Esophagus muscularis mucosa (tissue), 4 donors: Measurements from ENCODE around the gene GRIK3. TPM values are rescaled to one million over a fixed set of nuclear protein-coding genes. Genes with fewer than 3 reads are reported as not detected.

Experiments used
- DNase-seq: peaks from one replicate; pipeline ENCODE4 v3.0.0-alpha.2; 2017; ENCODE audit errors: extremely low spot score
- H3K27ac ChIP-seq, 4 donors: fragments of 200-600 bp; sonication (generic); replicated peaks in 1 of 4; 1 replicate in 3 of 4; 2 replicates in 1 of 4; pipeline ENCODE4 v1.5.1; 2016 to 2019; ENCODE audit warnings: mild to moderate bottlenecking in 1 of 4
- H3K27me3 ChIP-seq, 4 donors: fragments of 200-600 bp; sonication (generic); one replicate each; pipeline versions ENCODE4 v1.5.1 to v1.6.0; 2016 to 2019
- H3K36me3 ChIP-seq, 4 donors: fragments of 200-600 bp; sonication (generic); one replicate each; pipeline ENCODE4 v1.5.1; 2016 to 2019
- H3K4me1 ChIP-seq, 4 donors: fragments of 200-600 bp; sonication (generic); one replicate each; pipeline ENCODE4 v1.5.1; 2016 to 2019
- H3K4me3 ChIP-seq, 4 donors: fragments of 200-600 bp; sonication (generic); 1 replicate in 2 of 4; 2 replicates in 2 of 4; pipeline ENCODE4 v1.5.1; 2016 to 2019; ENCODE audit warnings: mild to moderate bottlenecking in 4 of 4, moderate library complexity in 1 of 4
- H3K9me3 ChIP-seq, 4 donors: fragments of 200-600 bp; sonication (generic); 1 replicate in 3 of 4; 2 replicates in 1 of 4; pipeline ENCODE4 v1.5.1; 2016 to 2019
- EP300 ChIP-seq: sonication (generic); formaldehyde crosslinking; IDR thresholded peaks from one replicate; pipeline ENCODE4 v1.6.1; 2017; ENCODE audit warnings: antibody characterized with exemption
- POLR2A ChIP-seq: fragments of 450-650 bp; IDR thresholded peaks from one replicate; pipeline ENCODE4 v1.6.1; 2017; ENCODE audit warnings: antibody characterized with exemption, moderate library complexity, mild to moderate bottlenecking, low read depth
- POLR2AphosphoS5 ChIP-seq, 2 donors: sonication (generic); formaldehyde crosslinking; IDR thresholded peaks; one replicate each; pipeline ENCODE4 v1.6.1; 2017; ENCODE audit warnings: antibody characterized with exemption in 2 of 2
- WGBS: methylation state at CpG from one replicate; pipeline ENCODE4 v1.1.5; 2018; 5-methylcytosine and 5-hydroxymethylcytosine counted together
- intact Hi-C: fragments of 100-400 bp; cut with DNase I; formaldehyde crosslinking; loops from one replicate; pipeline ENCODE4 v1.15.1; 2023
- total RNA-seq, 4 donors: library from RNA; depleted of rRNA; stranded (reverse); fragments of >200 nt; gene quantifications; one replicate each; pipeline versions ENCODE4 v1.1.0 to v1.2.1, GENCODE V29; 2016
- TF ChIP-seq, protein P1 (sequence below), 3 experiments: fragments of 200-600 bp in 2 of 3; fragments of 450-650 bp in 1 of 3; sonication (generic) in 2 of 3; IDR thresholded peaks; one replicate each; pipeline ENCODE4 v1.5.1; 2017 to 2019; ENCODE audit warnings: antibody characterized with exemption in 3 of 3, mild to moderate bottlenecking in 2 of 3, moderate library complexity in 1 of 3

Gene GRIK3
- total RNA-seq, 4 donors from 2014 or later, result 5.3 to 7.9 (median 6.6) TPM

DNA sequence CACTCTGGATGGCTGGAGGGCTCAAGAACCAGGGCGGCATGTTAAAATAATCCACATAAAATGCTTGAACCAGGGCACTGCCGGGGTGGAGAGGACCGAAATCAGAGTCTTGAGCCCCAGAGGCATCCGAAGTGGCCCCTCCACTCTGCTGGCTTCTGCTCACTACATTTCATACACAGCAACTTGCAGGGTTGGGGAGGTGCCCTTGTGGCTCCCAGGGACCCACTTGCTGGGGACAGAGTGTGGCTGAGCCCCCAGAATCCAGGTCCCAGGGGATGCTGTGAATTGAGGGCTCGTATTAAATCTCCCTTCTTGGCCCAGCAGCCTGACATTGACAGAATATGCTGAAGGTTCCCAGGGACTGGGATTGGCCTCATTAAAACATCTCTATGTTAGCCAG lies 181.7 kb downstream of the GRIK3 start:
- H3K4me1 ChIP-seq, result peaks cover 0 to 2% (median 0%) of the 10 kb centered on the region in 4 donors
- intact Hi-C loops, result no loop called here
- DNase-seq, result no peak
- H3K27me3 ChIP-seq, result peaks cover 0 to 94% (median 4%) of the 10 kb centered on the region in 4 donors
- 86% methylated on average over 1 of the region's 5 CpGs for WGBS
- no peak overlapping the region for H3K27ac ChIP-seq
- no peaks in the 10 kb centered on the region for H3K36me3 ChIP-seq
- H3K4me3 ChIP-seq, result no peak overlapping the region
- no peaks in the 10 kb centered on the region for H3K9me3 ChIP-seq
- no peak for TF ChIP-seq POLR2A
- TF ChIP-seq POLR2AphosphoS5 (IDR thresholded peaks at IDR 0.05), result no peak
- no peak for TF ChIP-seq EP300
- TF ChIP-seq, protein P1, sequence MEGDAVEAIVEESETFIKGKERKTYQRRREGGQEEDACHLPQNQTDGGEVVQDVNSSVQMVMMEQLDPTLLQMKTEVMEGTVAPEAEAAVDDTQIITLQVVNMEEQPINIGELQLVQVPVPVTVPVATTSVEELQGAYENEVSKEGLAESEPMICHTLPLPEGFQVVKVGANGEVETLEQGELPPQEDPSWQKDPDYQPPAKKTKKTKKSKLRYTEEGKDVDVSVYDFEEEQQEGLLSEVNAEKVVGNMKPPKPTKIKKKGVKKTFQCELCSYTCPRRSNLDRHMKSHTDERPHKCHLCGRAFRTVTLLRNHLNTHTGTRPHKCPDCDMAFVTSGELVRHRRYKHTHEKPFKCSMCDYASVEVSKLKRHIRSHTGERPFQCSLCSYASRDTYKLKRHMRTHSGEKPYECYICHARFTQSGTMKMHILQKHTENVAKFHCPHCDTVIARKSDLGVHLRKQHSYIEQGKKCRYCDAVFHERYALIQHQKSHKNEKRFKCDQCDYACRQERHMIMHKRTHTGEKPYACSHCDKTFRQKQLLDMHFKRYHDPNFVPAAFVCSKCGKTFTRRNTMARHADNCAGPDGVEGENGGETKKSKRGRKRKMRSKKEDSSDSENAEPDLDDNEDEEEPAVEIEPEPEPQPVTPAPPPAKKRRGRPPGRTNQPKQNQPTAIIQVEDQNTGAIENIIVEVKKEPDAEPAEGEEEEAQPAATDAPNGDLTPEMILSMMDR (IDR thresholded peaks at IDR 0.05), result no peak

DNA sequence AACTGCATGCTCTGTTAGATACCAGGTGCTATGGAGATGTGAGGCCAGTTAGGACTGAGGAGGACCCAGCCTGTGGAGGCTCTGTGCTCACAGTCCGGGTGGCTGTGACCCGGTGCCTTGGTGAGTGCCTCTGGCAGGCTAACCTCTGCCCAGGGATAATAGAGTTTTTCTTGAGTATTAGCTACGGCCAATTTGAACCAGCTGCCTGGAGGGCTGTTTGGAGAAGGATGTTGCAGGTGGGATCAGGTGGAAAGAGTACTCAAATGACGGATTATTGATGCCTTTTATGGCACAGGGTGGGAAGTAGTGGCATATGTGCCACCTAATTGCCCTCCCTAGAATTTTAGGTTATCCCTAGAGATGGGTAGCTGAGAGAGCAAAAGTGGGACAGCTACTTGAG lies 182.7 kb downstream of the GRIK3 start:
- Histone ChIP-seq H3K27ac (no peak overlapping the region), H3K4me1 (peaks cover 0 to 2% (median 0%) of the 10 kb centered on the region in 4 donors), H3K4me3 (no peak overlapping the region), H3K9me3 (no peaks in the 10 kb centered on the region), H3K27me3 (peaks cover 0 to 95% (median 4%) of the 10 kb centered on the region in 4 donors), H3K36me3 (no peaks in the 10 kb centered on the region)
- TF ChIP-seq EP300 (no peak), POLR2AphosphoS5 (IDR thresholded peaks at IDR 0.05) (no peak), POLR2A (no peak)
- TF ChIP-seq, protein P1 (IDR thresholded peaks at IDR 0.05), result no peak
- intact Hi-C loops, result no loop called here
- DNase-seq, result no peak
- 90% methylated on average over 4 of the region's 4 CpGs for WGBS

DNA sequence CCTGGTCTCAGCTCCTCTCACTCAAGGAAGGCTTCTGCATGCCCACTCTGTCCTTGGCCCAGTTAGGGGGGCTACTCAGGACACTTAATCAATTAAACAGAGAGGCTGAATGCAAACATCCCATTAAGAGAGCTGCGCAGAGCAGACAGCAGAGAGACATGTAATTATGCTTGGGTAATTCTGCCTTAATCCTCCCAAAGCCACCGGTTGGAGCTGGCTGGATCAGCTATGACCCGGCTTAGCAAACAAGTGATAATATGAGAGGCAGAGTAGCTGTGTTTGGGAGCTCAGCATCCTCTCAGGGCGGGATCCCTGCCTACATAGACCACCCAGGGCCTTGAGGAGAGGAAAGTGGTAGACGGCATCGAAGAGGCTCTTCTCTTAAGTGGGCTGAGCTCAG lies 183.2 kb downstream of the GRIK3 start:
- no peak for DNase-seq
- H3K4me1 ChIP-seq, result no peaks in the 10 kb centered on the region
- no peak overlapping the region for H3K27ac ChIP-seq
- no peak for TF ChIP-seq POLR2AphosphoS5 (IDR thresholded peaks at IDR 0.05)
- TF ChIP-seq POLR2A, result no peak
- TF ChIP-seq EP300, result no peak
- TF ChIP-seq, protein P1 (IDR thresholded peaks at IDR 0.05), result no peak
- no peak overlapping the region for H3K4me3 ChIP-seq
- no peaks in the 10 kb centered on the region for H3K9me3 ChIP-seq
- intact Hi-C loops, result no loop called here
- no peaks in the 10 kb centered on the region for H3K36me3 ChIP-seq
- WGBS, result 51% methylated on average over 6 of the region's 6 CpGs
- peaks cover 0 to 95% (median 4%) of the 10 kb centered on the region in 4 donors for H3K27me3 ChIP-seq

DNA sequence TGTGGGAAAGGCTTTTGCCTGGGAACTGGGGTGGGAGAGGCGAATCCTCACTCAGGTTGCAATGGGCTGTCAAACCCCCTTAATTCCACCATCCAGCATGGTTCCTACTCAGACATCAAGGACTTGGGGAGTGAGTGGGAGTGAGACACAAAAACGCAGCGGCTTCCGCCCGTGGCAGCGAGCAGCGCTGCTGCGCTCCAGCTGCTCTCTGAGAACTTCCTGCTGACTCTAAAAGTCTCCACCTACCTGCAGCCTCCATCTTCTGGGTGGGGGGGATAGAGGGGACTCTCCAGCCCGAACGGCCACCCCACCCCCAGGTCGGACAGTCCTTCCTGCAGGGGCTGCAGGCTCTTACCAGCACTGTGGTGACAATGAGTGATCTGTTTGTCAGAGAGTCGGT lies 184.4 kb downstream of the GRIK3 start:
- H3K4me1 ChIP-seq, result no peaks in the 10 kb centered on the region
- intact Hi-C loops, result no loop called here
- DNase-seq, result no peak
- TF ChIP-seq EP300 (no peak), POLR2AphosphoS5 (IDR thresholded peaks at IDR 0.05) (no peak), POLR2A (no peak)
- TF ChIP-seq, protein P1 (IDR thresholded peaks at IDR 0.05), result no peak
- WGBS, result 53% methylated on average over 12 of the region's 12 CpGs
- H3K27ac ChIP-seq, result no peak overlapping the region
- no peaks in the 10 kb centered on the region for H3K9me3 ChIP-seq
- H3K4me3 ChIP-seq, result no peak overlapping the region
- H3K27me3 ChIP-seq, result peaks cover 0 to 95% (median 4%) of the 10 kb centered on the region in 4 donors
- no peaks in the 10 kb centered on the region for H3K36me3 ChIP-seq

DNA sequence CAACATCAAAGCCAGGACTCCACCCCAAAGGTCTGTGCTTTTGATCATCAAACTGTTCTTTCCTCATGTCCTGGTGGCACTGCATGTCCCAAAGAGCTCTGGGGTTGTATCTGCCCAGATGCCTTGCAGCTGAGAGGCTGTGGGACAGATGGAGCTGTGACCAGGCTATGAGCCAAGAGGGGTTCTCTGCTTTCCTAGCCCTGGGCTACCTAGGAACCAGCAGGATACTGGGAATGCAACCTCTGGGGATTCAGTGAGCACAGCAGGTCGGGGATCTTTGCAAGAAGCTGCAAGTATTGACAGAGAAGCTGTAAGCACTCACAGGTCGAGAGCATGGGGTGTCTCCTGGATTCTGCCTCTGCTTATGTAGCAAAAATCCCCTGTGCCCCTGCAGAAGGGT lies 186.6 kb downstream of the GRIK3 start:
- H3K27me3 ChIP-seq, result peaks cover 0 to 90% (median 4%) of the 10 kb centered on the region in 4 donors
- 57% methylated on average over 1 of the region's 2 CpGs for WGBS
- no peaks in the 10 kb centered on the region for H3K36me3 ChIP-seq
- H3K4me3 ChIP-seq, result no peak overlapping the region
- no peaks in the 10 kb centered on the region for H3K9me3 ChIP-seq
- intact Hi-C loops, result no loop called here
- no peaks in the 10 kb centered on the region for H3K4me1 ChIP-seq
- DNase-seq, result no peak
- H3K27ac ChIP-seq, result no peak overlapping the region
- no peak for TF ChIP-seq POLR2A
- TF ChIP-seq, protein P1 (IDR thresholded peaks at IDR 0.05), result no peak
- TF ChIP-seq POLR2AphosphoS5 (IDR thresholded peaks at IDR 0.05), result no peak
